ENCODE results near the gene C19orf25.
"Not testable (repeated sequence)": the region's sequence is repeated elsewhere in the genome, so short reads cannot be mapped to it uniquely, and the experiment has no call there.

C19orf25 gene

DNA sequence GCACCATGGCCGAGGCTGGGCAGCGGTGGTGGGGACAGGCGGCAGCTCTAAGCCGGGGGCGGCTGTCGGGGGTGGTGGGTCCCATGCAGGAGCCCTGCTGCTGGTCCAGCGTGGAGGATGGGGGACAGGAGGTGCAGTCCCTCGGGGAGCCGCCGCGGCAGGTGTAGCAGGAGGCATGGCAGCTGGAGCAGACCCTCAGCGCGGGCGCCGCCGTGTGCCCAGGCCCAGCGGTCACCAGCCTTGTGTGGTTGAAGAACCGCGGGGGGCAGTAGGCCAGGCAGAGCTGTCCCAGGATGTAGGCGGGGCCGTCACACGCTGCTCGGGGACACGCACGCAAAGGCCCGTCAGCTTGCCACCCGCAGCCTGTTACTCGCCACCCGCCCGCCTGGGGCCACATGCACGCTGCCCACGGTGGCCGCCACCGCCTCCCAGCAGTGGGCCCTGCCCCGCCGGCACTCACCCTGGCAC, 2.9 kb upstream of the C19orf25 start:
- H3K27ac ChIP-seq, result no peak overlapping the region; the same call in 1 of the 2 replicates
- CTCF ChIA-PET, result no interaction called here
- POLR2A ChIA-PET (ENCODE audit: low non-redundant PET), result no interaction called here
- TF ChIP-seq, protein P1, sequence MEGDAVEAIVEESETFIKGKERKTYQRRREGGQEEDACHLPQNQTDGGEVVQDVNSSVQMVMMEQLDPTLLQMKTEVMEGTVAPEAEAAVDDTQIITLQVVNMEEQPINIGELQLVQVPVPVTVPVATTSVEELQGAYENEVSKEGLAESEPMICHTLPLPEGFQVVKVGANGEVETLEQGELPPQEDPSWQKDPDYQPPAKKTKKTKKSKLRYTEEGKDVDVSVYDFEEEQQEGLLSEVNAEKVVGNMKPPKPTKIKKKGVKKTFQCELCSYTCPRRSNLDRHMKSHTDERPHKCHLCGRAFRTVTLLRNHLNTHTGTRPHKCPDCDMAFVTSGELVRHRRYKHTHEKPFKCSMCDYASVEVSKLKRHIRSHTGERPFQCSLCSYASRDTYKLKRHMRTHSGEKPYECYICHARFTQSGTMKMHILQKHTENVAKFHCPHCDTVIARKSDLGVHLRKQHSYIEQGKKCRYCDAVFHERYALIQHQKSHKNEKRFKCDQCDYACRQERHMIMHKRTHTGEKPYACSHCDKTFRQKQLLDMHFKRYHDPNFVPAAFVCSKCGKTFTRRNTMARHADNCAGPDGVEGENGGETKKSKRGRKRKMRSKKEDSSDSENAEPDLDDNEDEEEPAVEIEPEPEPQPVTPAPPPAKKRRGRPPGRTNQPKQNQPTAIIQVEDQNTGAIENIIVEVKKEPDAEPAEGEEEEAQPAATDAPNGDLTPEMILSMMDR (conservative IDR thresholded peaks at IDR 0.05; ENCODE audit: low read depth), result no peak
- no peak for DNase-seq (ENCODE audit: low spot score)

GRCh38 chr19:1481224-1481892, 2.3 kb upstream of the C19orf25 start:
- CTCF ChIA-PET, result interaction anchor here (0.6 kb wide), 1 partner anchor 33 kb away, joined by 6 read pairs; no protein-coding TSS in a partner anchor
- no peak for DNase-seq (ENCODE audit: low spot score)
- POLR2A ChIA-PET (ENCODE audit: low non-redundant PET), result no interaction called here
- TF ChIP-seq, protein P1 (conservative IDR thresholded peaks at IDR 0.05; ENCODE audit: low read depth), result no peak
- H3K27ac ChIP-seq, result peak overlapping the region; percentile 79; the same call in 1 of the 2 replicates

- POLR2A ChIA-PET (ENCODE audit: low non-redundant PET); DNase-seq (ENCODE audit: low spot score); CTCF ChIA-PET: not testable (repeated sequence)
- H3K27ac ChIP-seq, result peak overlapping the region; percentile 79; the same call in 1 of the 2 replicates
Observed at GRCh38 chr19:1477056-1477455, 2.0 kb downstream of the C19orf25 start.

GRCh38 chr19:1475751-1476437, 3.1 kb downstream of the C19orf25 start:
- ChIA-PET POLR2A (ENCODE audit: low non-redundant PET) (no interaction called here), CTCF (no interaction called here)
- no peak for DNase-seq (ENCODE audit: low spot score)

DNA sequence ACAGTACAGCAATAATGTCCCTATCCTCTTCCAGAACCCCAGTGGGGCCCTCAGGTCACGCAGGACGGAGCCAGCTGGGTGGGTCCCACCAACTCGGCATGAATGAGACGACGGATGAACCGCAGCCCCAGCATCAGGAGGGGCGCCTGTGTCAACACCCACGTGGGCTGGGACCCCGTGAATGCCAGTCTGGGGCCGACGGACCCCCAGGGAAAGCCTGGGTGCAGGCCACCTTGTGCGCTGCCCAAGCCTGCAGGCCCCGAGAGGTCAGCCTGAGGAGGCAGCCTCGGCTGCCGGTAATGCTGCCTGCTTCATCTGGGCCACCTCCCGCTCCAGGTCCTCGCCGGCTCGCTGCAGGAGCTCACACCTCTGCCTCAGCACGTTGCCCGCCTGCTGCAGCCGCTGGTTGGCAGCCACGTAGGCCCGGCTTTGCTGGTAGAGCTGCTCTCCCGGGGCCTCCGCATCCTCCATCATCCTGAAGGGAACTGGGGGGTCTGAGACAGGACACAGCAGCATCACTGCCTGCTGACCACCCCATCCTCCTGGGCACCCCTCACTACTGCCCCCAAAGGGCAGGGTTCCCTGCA, 4.2 kb downstream of the C19orf25 start:
- ChIA-PET POLR2A (ENCODE audit: low non-redundant PET) (no interaction called here), CTCF (no interaction called here)
- DNase-seq (ENCODE audit: low spot score), result no peak

More at GRCh38 chr19:1475751-1476437, 3.1 kb downstream of the C19orf25 start:
- H3K27ac ChIP-seq, result peak overlapping the region; percentile 79; the same call in 1 of the 2 replicates
- TF ChIP-seq, protein P1 (conservative IDR thresholded peaks at IDR 0.05; ENCODE audit: low read depth), result no peak

GRCh38 chr19:1474011-1474764, 4.8 kb downstream of the C19orf25 start:
- CTCF ChIA-PET, result no interaction called here
- peak overlapping the region; percentile 55 for H3K27ac ChIP-seq
- TF ChIP-seq, protein P1 (conservative IDR thresholded peaks at IDR 0.05; ENCODE audit: low read depth), result no peak
- DNase-seq (ENCODE audit: low spot score), result no peak
- POLR2A ChIA-PET (ENCODE audit: low non-redundant PET), result interaction anchor here (0.6 kb wide), 1 partner anchor 46 kb away, joined by 3 read pairs; no protein-coding TSS in a partner anchor

More for the DNA sequence above, 4.2 kb downstream of the C19orf25 start:
- H3K27ac ChIP-seq, result peak overlapping the region; percentile 55
- TF ChIP-seq, protein P1 (conservative IDR thresholded peaks at IDR 0.05; ENCODE audit: low read depth), result no peak
